ENCODE results near the gene VWA8.

The VWA8 gene

GRCh38 chr13:41742917-41743552, 217.9 kb downstream of the VWA8 start:
- ChIA-PET CTCF (no interaction called here), POLR2A (no interaction called here)
- no peak overlapping the region for H3K4me3 ChIP-seq (ENCODE audit: low read depth, low read length)
- TF ChIP-seq, protein P1, sequence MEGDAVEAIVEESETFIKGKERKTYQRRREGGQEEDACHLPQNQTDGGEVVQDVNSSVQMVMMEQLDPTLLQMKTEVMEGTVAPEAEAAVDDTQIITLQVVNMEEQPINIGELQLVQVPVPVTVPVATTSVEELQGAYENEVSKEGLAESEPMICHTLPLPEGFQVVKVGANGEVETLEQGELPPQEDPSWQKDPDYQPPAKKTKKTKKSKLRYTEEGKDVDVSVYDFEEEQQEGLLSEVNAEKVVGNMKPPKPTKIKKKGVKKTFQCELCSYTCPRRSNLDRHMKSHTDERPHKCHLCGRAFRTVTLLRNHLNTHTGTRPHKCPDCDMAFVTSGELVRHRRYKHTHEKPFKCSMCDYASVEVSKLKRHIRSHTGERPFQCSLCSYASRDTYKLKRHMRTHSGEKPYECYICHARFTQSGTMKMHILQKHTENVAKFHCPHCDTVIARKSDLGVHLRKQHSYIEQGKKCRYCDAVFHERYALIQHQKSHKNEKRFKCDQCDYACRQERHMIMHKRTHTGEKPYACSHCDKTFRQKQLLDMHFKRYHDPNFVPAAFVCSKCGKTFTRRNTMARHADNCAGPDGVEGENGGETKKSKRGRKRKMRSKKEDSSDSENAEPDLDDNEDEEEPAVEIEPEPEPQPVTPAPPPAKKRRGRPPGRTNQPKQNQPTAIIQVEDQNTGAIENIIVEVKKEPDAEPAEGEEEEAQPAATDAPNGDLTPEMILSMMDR (IDR thresholded peaks at IDR 0.05; ENCODE audit: insufficient read depth, low read length, missing control alignments) = no peak
- no peak for DNase-seq (ENCODE audit: low read depth, low spot score)

- POLR2A ChIA-PET = no interaction called here
- CTCF ChIA-PET = no interaction called here
- TF ChIP-seq, protein P1 (IDR thresholded peaks at IDR 0.05; ENCODE audit: insufficient read depth, low read length, missing control alignments) = no peak
- no peak for DNase-seq (ENCODE audit: low read depth, low spot score)
- H3K4me3 ChIP-seq (ENCODE audit: low read depth, low read length) = no peak overlapping the region
Measured at GRCh38 chr13:41740479-41740878, 220.4 kb downstream of the VWA8 start.

GRCh38 chr13:41722684-41723535, 238.0 kb downstream of the VWA8 start:
- ChIA-PET CTCF (no interaction called here), POLR2A (no interaction called here)
- no peak for DNase-seq (ENCODE audit: low read depth, low spot score)
- TF ChIP-seq, protein P1 (IDR thresholded peaks at IDR 0.05; ENCODE audit: insufficient read depth, low read length, missing control alignments) = no peak
- no peak overlapping the region for H3K4me3 ChIP-seq (ENCODE audit: low read depth, low read length)

GRCh38 chr13:41720839-41721561, 239.9 kb downstream of the VWA8 start:
- no peak for DNase-seq (ENCODE audit: low read depth, low spot score)
- ChIA-PET POLR2A (no interaction called here), CTCF (no interaction called here)
- TF ChIP-seq, protein P1 (IDR thresholded peaks at IDR 0.05; ENCODE audit: insufficient read depth, low read length, missing control alignments) = no peak
- no peak overlapping the region for H3K4me3 ChIP-seq (ENCODE audit: low read depth, low read length)

DNA sequence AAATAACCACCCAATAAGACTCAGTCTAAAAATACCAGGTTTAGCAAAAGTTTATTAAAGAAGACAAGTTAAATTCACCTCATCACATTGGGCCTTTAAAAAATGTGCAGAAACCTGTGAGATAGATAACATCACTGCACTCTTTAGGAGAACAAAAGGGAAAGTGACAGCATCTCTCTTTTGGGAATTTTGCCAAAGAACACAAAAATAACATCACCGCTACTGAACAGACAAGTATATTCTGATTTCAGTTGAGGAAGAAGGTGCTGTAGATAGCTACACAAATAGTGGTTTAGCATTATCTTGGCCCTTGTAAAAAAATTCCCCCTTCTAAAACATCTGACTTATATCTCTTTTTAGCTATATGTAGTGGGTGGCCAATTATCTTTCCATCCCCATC, 244.7 kb downstream of the VWA8 start:
- ChIA-PET CTCF (no interaction called here), POLR2A (interaction anchor here (0.7 kb wide), 1 partner anchor 65 kb away, joined by 3 read pairs; no protein-coding TSS in a partner anchor)
- H3K4me3 ChIP-seq (ENCODE audit: low read depth, low read length) = no peak overlapping the region
- TF ChIP-seq, protein P1 (IDR thresholded peaks at IDR 0.05; ENCODE audit: insufficient read depth, low read length, missing control alignments) = no peak
- DNase-seq (ENCODE audit: low read depth, low spot score) = no peak

DNA sequence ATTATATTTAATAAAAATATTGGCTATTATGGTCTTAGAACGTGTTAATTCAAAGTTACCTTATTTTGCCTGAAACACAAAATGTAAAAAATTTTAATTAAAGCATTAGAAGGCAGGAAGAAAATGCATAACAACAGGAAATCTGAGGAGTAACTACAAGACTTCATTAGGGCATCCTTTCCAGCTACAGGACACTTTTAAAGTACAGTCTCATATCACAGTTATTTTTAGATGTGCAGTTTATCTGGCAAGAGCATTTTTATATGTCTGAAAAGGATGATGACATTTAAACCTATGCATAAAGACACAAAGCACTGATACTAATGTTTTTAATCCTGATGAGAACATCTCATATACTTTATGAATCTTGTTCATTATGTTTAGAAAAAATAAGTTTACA, 247.5 kb downstream of the VWA8 start:
- TF ChIP-seq, protein P1 (IDR thresholded peaks at IDR 0.05; ENCODE audit: insufficient read depth, low read length, missing control alignments) = no peak
- DNase-seq (ENCODE audit: low read depth, low spot score) = no peak
- ChIA-PET POLR2A (no interaction called here), CTCF (no interaction called here)
- H3K4me3 ChIP-seq (ENCODE audit: low read depth, low read length) = no peak overlapping the region

Measured in AG04449 (cell line).